DOHH2 (cell line): ENCODE data around the gene VAV2.

Source experiments
- EZH2phosphoT487 ChIP-seq: fragments of 200-600 bp; sonication (generic); IDR thresholded peaks from 2 replicates; pipeline ENCODE4 v1.6.1; 2017; ENCODE audit warnings: borderline replicate concordance, mild to moderate bottlenecking, antibody characterized with exemption, low read length, moderate library complexity, mixed read lengths
- TF ChIP-seq, protein P1 (sequence below): fragments of 200-600 bp; sonication (generic); IDR thresholded peaks from one replicate; pipeline ENCODE4 v1.5.1; 2014; ENCODE audit warnings: antibody characterized with exemption, mild to moderate bottlenecking, low read depth, low read length; ENCODE audit not compliant: poor library complexity, severe bottlenecking

DNA sequence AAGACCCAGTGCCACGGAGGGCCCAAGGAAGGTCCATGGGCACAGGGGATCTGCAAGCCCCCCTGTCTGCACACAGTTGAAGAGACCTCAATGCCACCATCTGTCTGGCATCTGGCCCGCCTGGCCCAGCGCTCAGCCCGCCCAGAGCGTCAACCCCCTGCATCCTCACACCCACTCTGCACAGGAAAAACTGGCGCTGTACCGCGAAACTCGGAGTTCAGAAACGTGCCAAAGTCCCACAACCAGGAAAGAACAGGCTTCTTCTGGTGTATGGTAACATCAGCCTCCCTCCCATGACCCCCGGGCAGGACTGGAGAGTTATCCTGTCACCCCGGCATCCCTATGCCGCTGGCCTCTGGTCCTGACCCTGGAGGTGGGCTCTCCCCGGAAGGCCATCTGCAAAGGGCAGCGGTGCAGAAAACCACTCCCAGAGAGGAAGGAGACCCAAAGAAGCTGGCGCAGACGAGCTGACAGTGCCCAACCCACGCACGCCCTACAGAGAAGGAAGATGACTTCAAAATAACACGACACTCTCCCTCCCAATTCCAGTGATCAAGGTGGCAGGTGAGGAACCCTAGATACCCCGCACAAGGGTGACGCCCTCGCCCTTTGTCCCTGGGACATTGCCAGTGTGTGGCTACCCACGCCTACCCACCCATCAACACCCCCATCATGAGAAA is 18.9 kb downstream of the VAV2 start:
- TF ChIP-seq, protein P1, sequence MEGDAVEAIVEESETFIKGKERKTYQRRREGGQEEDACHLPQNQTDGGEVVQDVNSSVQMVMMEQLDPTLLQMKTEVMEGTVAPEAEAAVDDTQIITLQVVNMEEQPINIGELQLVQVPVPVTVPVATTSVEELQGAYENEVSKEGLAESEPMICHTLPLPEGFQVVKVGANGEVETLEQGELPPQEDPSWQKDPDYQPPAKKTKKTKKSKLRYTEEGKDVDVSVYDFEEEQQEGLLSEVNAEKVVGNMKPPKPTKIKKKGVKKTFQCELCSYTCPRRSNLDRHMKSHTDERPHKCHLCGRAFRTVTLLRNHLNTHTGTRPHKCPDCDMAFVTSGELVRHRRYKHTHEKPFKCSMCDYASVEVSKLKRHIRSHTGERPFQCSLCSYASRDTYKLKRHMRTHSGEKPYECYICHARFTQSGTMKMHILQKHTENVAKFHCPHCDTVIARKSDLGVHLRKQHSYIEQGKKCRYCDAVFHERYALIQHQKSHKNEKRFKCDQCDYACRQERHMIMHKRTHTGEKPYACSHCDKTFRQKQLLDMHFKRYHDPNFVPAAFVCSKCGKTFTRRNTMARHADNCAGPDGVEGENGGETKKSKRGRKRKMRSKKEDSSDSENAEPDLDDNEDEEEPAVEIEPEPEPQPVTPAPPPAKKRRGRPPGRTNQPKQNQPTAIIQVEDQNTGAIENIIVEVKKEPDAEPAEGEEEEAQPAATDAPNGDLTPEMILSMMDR = no peak
- no peak for TF ChIP-seq EZH2phosphoT487
